ENCODE measurements around the gene CFAP206. TPM values are rescaled to one million over a fixed set of nuclear protein-coding genes. Genes with fewer than 3 reads are reported as not detected.
"Not testable (repeated sequence)": the region's sequence is repeated elsewhere in the genome, so short reads cannot be mapped to it uniquely, and the experiment has no call there.

Gene CFAP206
- total and polyA plus RNA-seq, 2 donors, result 0.05 to 0.43 TPM

GRCh38 chr6:87489326-87489725 lies 81.6 kb downstream of the CFAP206 start:
- H3K4me1 ChIP-seq (ENCODE audit: control insufficient read depth in 2 of 2, insufficient read depth in 2 of 2, low read length in 2 of 2); H3K4me3 ChIP-seq (ENCODE audit: low read length in 2 of 2): not testable (repeated sequence)

GRCh38 chr6:87494761-87495422 lies 87.1 kb downstream of the CFAP206 start:
- H3K27ac ChIP-seq (ENCODE audit: low read depth in 1 of 2, low read length in 1 of 2), result no peak overlapping the region
- no peaks in the 10 kb centered on the region for H3K9me3 ChIP-seq (ENCODE audit: control insufficient read depth in 2 of 2, insufficient read depth in 1 of 2, low read length in 1 of 2)
- DNase-seq (ENCODE audit: low read depth in 6 of 9, low spot score in 9 of 9), result peak in 1 of 9 donors; percentile 15
- H3K27me3 ChIP-seq (ENCODE audit: control insufficient read depth in 2 of 2, insufficient read depth in 1 of 2, low read length in 1 of 2), result no peaks in the 10 kb centered on the region
- H3K36me3 ChIP-seq (ENCODE audit: control insufficient read depth in 2 of 2, insufficient read depth in 2 of 2, low read length in 1 of 2), result no peaks in the 10 kb centered on the region
- 94% methylated on average over 8 of the region's 8 CpGs for WGBS
- H3K4me1 ChIP-seq (ENCODE audit: control insufficient read depth in 2 of 2, insufficient read depth in 2 of 2, low read length in 2 of 2), result no peaks in the 10 kb centered on the region
- no peak overlapping the region for H3K4me3 ChIP-seq (ENCODE audit: low read length in 2 of 2)

More at GRCh38 chr6:87489326-87489725, 81.6 kb downstream of the CFAP206 start:
- not testable (repeated sequence) for H3K9me3 ChIP-seq (ENCODE audit: control insufficient read depth in 2 of 2, insufficient read depth in 1 of 2, low read length in 1 of 2); DNase-seq (ENCODE audit: low read depth in 6 of 9, low spot score in 9 of 9); H3K27me3 ChIP-seq (ENCODE audit: control insufficient read depth in 2 of 2, insufficient read depth in 1 of 2, low read length in 1 of 2); H3K27ac ChIP-seq (ENCODE audit: low read depth in 1 of 2, low read length in 1 of 2); H3K36me3 ChIP-seq (ENCODE audit: control insufficient read depth in 2 of 2, insufficient read depth in 2 of 2, low read length in 1 of 2)
- WGBS, result 98% methylated on average over 8 of the region's 8 CpGs

DNA sequence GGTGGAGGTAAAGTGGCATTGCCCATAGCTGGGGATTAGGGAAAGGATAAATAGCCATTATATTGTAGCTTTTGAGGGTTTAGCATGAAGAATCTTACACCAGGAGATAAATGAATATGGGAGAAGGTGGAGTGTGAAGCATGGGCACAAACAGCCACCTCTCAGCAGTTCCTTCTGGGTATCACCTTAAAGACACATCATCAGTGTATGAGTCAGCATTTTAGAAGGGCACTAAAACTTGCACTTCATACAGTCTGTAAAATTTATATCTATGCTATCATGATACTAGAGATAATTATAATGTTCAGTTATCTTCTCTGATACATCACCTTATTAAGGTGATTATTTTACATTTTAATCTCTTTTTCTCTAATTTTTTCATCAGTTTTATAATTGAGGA lies 90.3 kb downstream of the CFAP206 start:
- Histone ChIP-seq H3K9me3 (ENCODE audit: control insufficient read depth in 2 of 2, insufficient read depth in 1 of 2, low read length in 1 of 2) (no peaks in the 10 kb centered on the region), H3K36me3 (ENCODE audit: control insufficient read depth in 2 of 2, insufficient read depth in 2 of 2, low read length in 1 of 2) (peaks cover 4 to 16% of the 10 kb centered on the region in 2 donors), H3K27ac (ENCODE audit: low read depth in 1 of 2, low read length in 1 of 2) (no peak overlapping the region), H3K4me1 (ENCODE audit: control insufficient read depth in 2 of 2, insufficient read depth in 2 of 2, low read length in 2 of 2) (no peaks in the 10 kb centered on the region), H3K27me3 (ENCODE audit: control insufficient read depth in 2 of 2, insufficient read depth in 1 of 2, low read length in 1 of 2) (no peaks in the 10 kb centered on the region), H3K4me3 (ENCODE audit: low read length in 2 of 2) (no peak overlapping the region)
- no peak for DNase-seq (ENCODE audit: low read depth in 6 of 9, low spot score in 9 of 9)

- WGBS, result 98% methylated on average over 6 of the region's 6 CpGs
- Histone ChIP-seq H3K36me3 (ENCODE audit: control insufficient read depth in 2 of 2, insufficient read depth in 2 of 2, low read length in 1 of 2) (peaks cover 8 to 41% of the 10 kb centered on the region in 2 donors), H3K27me3 (ENCODE audit: control insufficient read depth in 2 of 2, insufficient read depth in 1 of 2, low read length in 1 of 2) (no peaks in the 10 kb centered on the region), H3K9me3 (ENCODE audit: control insufficient read depth in 2 of 2, insufficient read depth in 1 of 2, low read length in 1 of 2) (no peaks in the 10 kb centered on the region), H3K4me1 (ENCODE audit: control insufficient read depth in 2 of 2, insufficient read depth in 2 of 2, low read length in 2 of 2) (no peaks in the 10 kb centered on the region), H3K4me3 (ENCODE audit: low read length in 2 of 2) (no peak overlapping the region), H3K27ac (ENCODE audit: low read depth in 1 of 2, low read length in 1 of 2) (no peak overlapping the region)
- DNase-seq (ENCODE audit: low read depth in 6 of 9, low spot score in 9 of 9), result no peak
These were observed 94.2 kb downstream of the CFAP206 start for GRCh38 chr6:87501809-87502572.

DNA sequence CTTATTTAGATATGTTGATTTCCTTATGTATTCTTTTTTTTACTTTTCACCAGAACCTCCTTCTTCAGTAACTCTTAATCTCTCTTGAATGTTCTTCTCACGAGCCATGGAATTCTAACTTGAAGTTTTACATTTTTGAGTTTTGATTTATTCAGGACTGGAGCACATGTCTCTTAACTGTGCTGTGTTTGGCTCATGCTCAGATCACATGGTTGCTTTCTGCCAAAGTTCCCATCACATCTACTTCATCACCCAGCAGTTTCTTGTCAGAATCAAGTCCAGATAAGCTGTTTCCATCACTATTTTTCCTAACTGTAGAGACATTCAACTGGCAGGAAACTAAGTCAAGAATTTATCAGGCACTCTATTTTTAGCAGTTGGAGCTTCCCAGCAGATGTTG lies 96.7 kb downstream of the CFAP206 start:
- Histone ChIP-seq H3K9me3 (ENCODE audit: control insufficient read depth in 2 of 2, insufficient read depth in 1 of 2, low read length in 1 of 2) (no peaks in the 10 kb centered on the region), H3K27ac (ENCODE audit: low read depth in 1 of 2, low read length in 1 of 2) (peak overlapping the region in 1 of 2 donors; percentile 5), H3K4me3 (ENCODE audit: low read length in 2 of 2) (no peak overlapping the region), H3K36me3 (ENCODE audit: control insufficient read depth in 2 of 2, insufficient read depth in 2 of 2, low read length in 1 of 2) (peaks cover 13 to 53% of the 10 kb centered on the region in 2 donors), H3K4me1 (ENCODE audit: control insufficient read depth in 2 of 2, insufficient read depth in 2 of 2, low read length in 2 of 2) (no peaks in the 10 kb centered on the region), H3K27me3 (ENCODE audit: control insufficient read depth in 2 of 2, insufficient read depth in 1 of 2, low read length in 1 of 2) (no peaks in the 10 kb centered on the region)
- 91% methylated on average over 1 of the region's 1 CpG for WGBS
- DNase-seq (ENCODE audit: low read depth in 6 of 9, low spot score in 9 of 9), result no peak

Other genes with a start within 250 kb of the CFAP206 start
- gene SMIM8, start 85.4 kb upstream of the CFAP206 start, total RNA-seq, result 8.3 TPM
- 8.8 TPM for gene SMIM8, start 85.4 kb upstream of the CFAP206 start, polyA plus RNA-seq
- gene GJB7, start 78.7 kb upstream of the CFAP206 start, total RNA-seq, result 0.05 TPM
- 0.07 TPM for gene GJB7, start 78.7 kb upstream of the CFAP206 start, polyA plus RNA-seq
- 1.7 TPM for gene C6orf163, start 63.2 kb upstream of the CFAP206 start, total RNA-seq
- 1.5 TPM for gene C6orf163, start 63.2 kb upstream of the CFAP206 start, polyA plus RNA-seq
- 22.8 TPM for gene SLC35A1, start 65.0 kb downstream of the CFAP206 start, total RNA-seq
- 23.1 TPM for gene SLC35A1, start 65.0 kb downstream of the CFAP206 start, polyA plus RNA-seq
- 32.1 TPM for gene RARS2, start 182.0 kb downstream of the CFAP206 start, total RNA-seq
- 25.3 TPM for gene RARS2, start 182.0 kb downstream of the CFAP206 start, polyA plus RNA-seq
- gene ORC3, start 182.2 kb downstream of the CFAP206 start, total RNA-seq, result 37.4 TPM
- gene ORC3, start 182.2 kb downstream of the CFAP206 start, polyA plus RNA-seq, result 23.4 TPM

Data from thymus (tissue), 11 donors.